Measurements from ENCODE around the gene ZNF410.
"Not testable (repeated sequence)": the region's sequence is repeated elsewhere in the genome, so short reads cannot be mapped to it uniquely, and the experiment has no call there.

The ZNF410 gene

GRCh38 chr14:73887694-73888459 is 1.2 kb downstream of the ZNF410 start:
- no peak for FAIRE-seq

DNA sequence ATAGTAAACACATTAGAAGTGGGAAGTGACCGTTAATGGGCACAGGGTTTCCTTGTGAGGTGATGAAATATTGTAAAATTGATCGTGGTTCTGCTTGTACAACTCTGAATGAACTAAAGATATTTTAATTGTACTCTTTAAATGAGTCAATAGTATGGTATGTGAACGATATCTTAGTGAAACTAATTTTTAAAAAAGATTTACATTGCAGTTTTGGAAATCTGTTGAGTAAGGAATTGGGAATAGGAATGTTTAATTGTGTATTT is 1.7 kb downstream of the ZNF410 start:
- no peak for FAIRE-seq

- no peak for FAIRE-seq
These were observed 2.3 kb downstream of the ZNF410 start for GRCh38 chr14:73888971-73889370.

GRCh38 chr14:73889376-73889775 is 2.7 kb downstream of the ZNF410 start:
- FAIRE-seq: no peak

- FAIRE-seq: not testable (repeated sequence)
These were observed 7.6 kb downstream of the ZNF410 start for GRCh38 chr14:73894180-73894687.

DNA sequence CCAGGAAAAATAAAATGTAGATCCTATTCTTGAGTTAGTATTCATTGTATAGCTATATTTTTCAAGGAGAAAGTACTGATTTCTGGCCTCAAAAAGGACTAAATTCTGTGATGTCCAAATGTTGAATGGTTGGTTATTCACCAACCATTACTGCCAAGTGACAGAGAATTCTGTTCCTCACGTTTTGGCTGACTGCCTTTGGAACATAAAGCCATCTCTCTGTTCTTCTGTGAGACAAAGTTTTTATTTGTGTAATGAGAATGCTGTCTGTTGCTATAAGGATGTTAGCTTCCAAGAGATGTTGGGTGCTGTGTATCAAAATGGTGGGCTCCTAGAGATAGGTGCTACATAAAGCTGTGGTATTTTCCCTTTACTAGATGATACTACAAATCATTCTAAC is 9.3 kb downstream of the ZNF410 start:
- no peak for FAIRE-seq

DNA sequence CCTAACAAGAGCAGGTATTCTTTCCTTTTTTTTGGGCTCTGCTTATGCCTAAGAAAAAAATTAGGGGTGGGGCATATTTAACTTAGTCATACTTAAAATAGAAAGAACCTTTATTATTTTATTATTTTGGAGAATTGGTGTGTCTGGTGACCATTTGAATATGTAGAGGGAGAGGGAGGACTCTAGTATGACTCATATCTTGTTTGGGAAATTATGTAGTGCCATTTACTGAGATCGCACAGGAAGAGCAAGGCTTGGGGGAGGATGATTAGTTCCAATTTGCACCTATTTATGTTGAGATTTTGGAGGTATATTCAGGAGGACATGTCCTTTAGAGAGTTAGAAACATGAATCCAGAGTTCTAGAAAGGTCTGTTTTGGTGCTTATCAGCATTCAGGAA is 9.9 kb downstream of the ZNF410 start:
- no peak for FAIRE-seq

DNA sequence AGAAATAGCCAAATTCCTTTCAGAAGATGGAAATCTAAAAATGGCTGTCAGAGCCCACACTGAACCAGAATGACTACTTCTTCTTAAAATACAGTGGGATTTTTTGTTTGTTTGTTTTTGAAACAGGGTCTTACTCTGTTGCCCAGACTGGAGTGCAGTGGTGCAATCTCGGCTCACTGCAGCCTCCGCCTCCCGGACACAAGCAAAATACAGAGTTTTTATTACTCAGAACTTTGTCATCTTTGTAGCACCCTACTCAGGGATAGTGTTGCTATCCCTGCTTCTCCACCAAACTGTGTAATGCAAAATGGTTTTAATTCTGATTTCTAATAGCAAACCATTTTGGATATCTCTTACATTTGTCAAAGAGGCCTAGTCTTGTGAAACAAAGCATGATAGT is 16.4 kb downstream of the ZNF410 start:
- no peak for FAIRE-seq

DNA sequence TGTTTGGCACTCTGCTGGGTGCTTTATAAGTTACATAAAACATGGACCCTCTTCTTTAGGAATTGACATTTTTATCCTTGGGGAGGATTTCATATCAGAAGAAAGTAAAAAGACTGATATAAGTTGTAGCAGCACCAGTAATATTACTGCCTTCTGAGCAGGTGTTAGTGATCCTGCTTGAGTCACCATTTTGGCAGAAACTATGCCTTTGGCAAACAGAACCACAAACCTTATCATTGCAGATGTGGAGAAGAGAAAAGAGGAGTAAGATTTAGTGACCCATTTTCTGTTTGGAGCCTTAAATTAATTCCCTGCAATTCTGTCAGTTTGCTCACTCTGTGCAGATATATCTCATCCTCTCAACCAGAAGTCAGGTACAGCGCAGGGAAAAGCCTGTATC is 23.0 kb downstream of the ZNF410 start:
- FAIRE-seq: no peak

DNA sequence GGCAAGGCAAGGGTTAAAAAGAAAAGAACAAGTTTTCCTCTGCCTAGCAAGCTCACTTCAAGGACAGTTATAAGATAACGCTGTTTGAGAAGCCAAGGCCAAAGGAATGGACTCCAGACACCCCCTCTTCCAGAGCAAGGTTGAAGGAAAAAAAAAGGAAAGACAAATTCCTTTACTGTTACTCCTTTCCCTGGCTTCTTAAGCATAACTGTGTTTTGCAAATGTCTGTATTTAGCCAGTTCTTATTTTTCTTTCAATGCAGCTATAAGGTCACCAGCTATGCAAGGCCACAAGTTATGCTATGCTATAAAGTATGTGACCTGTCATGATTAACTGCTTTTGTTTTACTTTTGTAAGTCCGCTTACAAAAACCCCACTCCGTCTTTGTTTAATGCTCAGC is 26.6 kb downstream of the ZNF410 start:
- FAIRE-seq: no peak

- no peak for FAIRE-seq
These were observed 29.7 kb downstream of the ZNF410 start for GRCh38 chr14:73916324-73916723.

- FAIRE-seq: not testable (repeated sequence)
These were observed 32.8 kb downstream of the ZNF410 start for GRCh38 chr14:73919457-73919856.

DNA sequence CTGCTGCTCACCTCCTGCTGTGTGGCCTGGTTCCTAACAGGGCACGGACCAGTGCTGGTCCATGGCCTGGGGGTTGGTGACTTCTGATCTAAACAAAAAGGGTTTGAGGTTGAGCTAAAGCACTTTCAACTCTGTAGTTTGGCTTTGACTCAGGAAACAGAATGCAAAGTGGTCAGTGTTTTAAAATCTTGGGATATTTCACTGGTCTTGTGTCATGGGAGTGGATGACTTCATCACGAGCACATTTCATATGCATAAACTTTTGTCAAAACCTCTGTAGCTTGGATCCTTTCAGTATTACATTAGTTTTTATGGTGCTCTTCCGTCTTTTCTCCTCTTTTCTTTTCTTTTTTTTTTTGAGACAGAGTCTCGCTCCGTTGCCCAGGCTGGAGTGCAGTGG is 37.7 kb downstream of the ZNF410 start:
- FAIRE-seq: no peak

DNA sequence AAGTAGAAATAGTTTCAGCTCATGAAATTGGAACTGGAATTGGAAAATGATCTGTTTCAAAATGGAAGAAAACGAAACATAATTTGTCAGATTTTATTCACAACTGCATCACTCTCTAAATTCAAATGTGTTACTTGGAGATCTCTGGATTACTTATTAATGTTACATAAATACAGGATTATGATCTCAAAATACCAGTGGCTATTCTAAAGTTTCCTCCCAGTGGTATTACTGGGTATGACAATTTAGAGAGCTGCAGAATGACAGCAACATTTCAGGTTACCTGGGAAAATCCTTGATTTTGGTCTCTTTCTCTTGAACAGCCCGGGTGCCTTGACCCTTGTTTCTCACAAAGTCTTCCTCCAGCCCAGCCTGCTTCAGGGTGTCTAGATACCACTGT is 49.0 kb downstream of the ZNF410 start:
- FAIRE-seq: no peak

DNA sequence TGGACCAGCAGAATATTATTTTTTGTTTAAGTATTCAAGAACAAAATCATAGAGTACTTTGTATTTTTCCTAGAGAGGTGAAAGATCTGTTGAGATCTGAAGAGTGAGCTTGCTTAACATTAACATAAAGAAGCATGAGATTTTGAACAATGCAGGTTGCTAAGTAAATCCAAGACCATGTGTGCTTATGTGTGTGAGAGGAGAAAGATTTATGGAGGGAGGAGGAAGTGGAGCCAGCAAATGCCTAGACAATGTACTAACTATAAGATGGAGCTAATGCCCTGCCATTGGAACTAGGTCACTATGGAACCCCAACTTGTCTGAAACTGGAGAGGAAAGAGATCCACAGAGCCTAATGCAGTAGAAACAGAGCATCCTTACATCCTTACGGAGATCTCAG is 49.9 kb downstream of the ZNF410 start:
- FAIRE-seq: no peak

- no peak for FAIRE-seq
These were observed 50.4 kb downstream of the ZNF410 start for GRCh38 chr14:73937012-73937411.

DNA sequence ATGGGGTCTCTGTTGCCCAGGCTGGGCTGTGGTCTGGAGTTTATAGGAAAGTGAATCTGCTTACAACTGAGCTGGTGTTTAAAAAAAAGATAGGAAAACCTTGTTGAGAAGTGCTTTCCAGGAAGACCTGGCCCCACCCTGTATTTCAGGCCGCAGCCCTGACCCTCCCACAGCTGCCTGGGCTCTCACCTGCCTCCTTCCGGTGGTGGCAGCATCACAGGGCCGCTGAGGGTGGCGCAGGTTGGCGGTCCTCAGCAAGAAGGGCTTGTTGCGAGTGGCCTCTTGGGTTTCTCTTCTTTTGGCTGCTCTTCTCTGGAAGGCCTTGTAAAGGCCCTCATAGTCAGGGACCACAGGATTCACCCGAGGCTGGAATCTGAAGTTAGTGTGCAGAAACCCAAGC is 55.5 kb downstream of the ZNF410 start:
- no peak for FAIRE-seq

- no peak for FAIRE-seq
These were observed 56.4 kb downstream of the ZNF410 start for GRCh38 chr14:73943083-73943482.

DNA sequence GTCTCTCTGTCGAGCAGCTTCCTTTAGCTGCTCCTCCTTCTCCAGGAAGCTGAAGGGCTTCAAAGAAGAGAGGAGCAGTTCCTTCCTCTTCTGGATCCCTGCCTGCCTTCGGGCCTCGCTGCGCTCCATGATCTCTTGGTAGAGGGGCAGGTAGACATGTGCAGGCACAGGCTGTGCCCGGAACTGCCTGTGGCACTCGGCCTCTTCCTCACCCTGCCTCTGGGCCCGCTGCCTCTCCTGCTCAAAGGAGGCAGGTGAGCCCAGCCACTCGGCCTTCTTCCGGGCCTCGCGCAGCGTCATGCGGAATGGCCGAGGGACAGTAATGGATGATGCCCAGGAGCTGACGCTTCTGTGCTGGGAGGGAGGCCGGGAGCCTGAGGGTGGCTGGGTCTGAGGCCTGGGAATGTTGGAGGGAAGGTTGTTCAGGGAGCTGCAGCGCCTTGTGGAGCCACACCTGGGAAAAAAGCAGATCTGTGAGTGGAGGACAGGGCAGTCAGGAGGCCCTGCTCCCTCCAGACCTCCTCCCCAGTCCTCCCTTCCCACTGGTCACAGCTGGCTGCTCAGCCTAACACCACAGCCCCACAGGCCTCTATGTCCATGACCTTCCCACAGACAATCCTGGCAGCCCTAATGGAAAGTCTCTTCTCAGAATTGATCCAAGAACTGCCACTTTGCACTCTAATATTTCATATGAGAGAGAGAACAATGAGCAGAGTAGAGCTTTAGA is 57.9 kb downstream of the ZNF410 start:
- no peak for FAIRE-seq

DNA sequence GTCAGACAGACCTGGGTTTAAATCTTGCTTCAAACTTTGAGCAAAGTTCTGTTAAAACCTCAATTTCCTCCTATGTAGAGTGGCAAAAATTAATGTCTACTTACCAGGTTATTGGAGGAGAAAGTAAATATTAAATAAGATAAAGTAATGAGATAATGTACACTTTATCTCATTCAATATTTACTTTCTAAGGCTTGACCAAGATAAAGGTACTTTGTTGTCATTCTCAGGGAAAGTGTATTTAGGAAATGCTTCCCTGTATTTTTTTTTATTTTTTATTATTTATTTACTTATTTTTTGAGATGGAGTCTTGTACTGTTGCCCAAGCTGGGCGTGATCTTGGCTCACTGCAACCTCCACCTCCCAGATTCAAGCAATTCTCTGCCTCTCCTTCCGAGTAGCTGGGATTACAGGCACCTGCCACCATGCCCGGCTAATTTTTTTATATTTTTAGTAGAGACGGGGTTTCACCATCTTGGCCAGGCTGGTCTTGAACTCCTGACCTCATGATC is 58.6 kb downstream of the ZNF410 start:
- no peak for FAIRE-seq

GRCh38 chr14:73949752-73950734 is 63.4 kb downstream of the ZNF410 start, which contains the start of the genes COQ6 and FAM161B:
TSS of gene COQ6 (plus strand) at chr14:73950302. CDS start at chr14:73950333, 31 bp downstream.
TSS of gene FAM161B (minus strand) at chr14:73950094. CDS start at chr14:73950026, 68 bp downstream.
- FAIRE-seq: peak; percentile 30

GRCh38 chr14:73953731-73954130 is 67.1 kb downstream of the ZNF410 start:
- no peak for FAIRE-seq

DNA sequence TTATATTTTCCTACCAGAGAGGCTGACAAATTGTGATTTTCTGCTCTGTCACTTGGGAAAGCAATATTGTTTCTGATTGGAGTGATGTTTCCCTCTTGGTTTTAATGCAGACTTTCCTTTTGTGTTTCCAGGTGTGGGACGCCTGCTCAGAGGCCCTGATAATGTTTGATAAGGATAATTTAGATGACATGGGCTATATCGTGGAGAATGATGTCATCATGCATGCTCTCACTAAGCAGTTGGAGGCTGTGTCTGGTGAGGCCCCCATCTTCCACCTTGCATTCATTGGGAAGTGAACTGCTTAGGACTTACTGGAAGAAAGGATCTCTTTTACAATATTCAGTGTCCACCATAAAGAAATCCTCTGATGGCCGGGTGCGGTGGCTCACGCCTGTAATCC is 69.0 kb downstream of the ZNF410 start:
- no peak for FAIRE-seq
